Hepatocyte (in vitro differentiated cells): ENCODE measurements around the gene TBC1D2.

ENCODE experiments used
- CTCF ChIP-seq: fragments of 200-600 bp; sonication (generic); IDR thresholded peaks from 2 replicates; pipeline ENCODE4 v1.5.1; 2016; ENCODE audit warnings: antibody characterized with exemption, mild to moderate bottlenecking; ENCODE audit not compliant: poor library complexity
- EZH2phosphoT487 ChIP-seq: fragments of 200-600 bp; sonication (generic); IDR thresholded peaks from one replicate; pipeline ENCODE4 v1.6.1; 2018; ENCODE audit warnings: antibody characterized with exemption, mild to moderate bottlenecking, low read depth, moderate library complexity; ENCODE audit not compliant: unreplicated experiment, severe bottlenecking

- TF ChIP-seq CTCF (no peak), EZH2phosphoT487 (no peak)
Observed at GRCh38 chr9:98219364-98219716, 36.1 kb downstream of the TBC1D2 start.
